ENCODE data around the gene CMYA5.

- TF ChIP-seq CTCF (IDR thresholded peaks at IDR 0.05) (no peak), POLR2A (IDR thresholded peaks at IDR 0.05) (no peak)
These were observed 17.9 kb downstream of the CMYA5 start for GRCh38 chr5:79707535-79707934.

Measured in thyroid gland (tissue), 4 donors.